Measurements from ENCODE around the gene EFCAB10.

EFCAB10 gene

GRCh38 chr7:105567821-105568220, 13.5 kb downstream of the EFCAB10 start:
- TF ChIP-seq CTCF (IDR thresholded peaks at IDR 0.05; ENCODE audit: borderline replicate concordance, insufficient read depth, low read depth, low read length): no peak
- no peak overlapping the region for H3K4me3 ChIP-seq (ENCODE audit: low read depth, low read length)

DNA sequence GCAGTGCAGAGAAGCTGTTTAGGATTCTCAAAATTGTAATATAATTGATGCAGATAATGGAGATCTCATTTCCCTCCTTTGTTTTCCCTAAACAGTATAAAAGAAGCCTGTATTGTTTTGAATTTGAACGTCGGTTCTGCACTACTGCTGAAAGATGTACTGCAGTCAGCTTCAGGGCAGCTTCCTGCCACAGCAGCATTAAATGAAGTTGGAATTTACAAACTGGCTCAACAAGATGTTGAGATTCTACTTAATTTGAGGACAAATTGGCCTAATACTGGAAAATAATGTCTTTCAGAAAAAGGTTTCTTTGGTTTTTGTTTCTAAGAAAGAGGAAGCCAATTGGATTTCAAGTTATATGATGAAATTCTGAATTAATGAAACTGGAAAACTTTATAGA, 14.3 kb downstream of the EFCAB10 start:
- H3K4me3 ChIP-seq (ENCODE audit: low read depth, low read length): no peak overlapping the region
- TF ChIP-seq CTCF (IDR thresholded peaks at IDR 0.05; ENCODE audit: borderline replicate concordance, insufficient read depth, low read depth, low read length): no peak

DNA sequence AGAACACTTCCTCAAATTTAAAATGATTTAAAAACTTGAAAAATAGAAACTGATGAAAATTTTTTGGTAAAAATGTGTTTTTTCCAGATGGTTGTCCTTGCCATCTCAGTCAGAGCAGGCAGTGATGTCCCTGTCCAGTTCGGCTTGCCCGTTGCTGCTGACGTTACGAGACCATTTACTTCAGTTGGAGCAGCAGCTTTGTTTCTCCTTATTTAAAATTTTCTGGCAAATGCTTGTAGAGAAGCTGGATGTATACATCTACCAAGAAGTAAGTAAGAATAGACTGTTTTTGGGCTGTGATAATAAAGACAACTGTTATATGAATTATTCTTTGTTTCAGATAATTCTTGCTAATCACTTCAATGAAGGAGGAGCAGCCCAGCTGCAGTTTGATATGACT, 16.1 kb downstream of the EFCAB10 start:
- TF ChIP-seq CTCF (IDR thresholded peaks at IDR 0.05; ENCODE audit: borderline replicate concordance, insufficient read depth, low read depth, low read length): no peak
- H3K4me3 ChIP-seq (ENCODE audit: low read depth, low read length): no peak overlapping the region

- no peak for TF ChIP-seq CTCF (IDR thresholded peaks at IDR 0.05; ENCODE audit: borderline replicate concordance, insufficient read depth, low read depth, low read length)
- H3K4me3 ChIP-seq (ENCODE audit: low read depth, low read length): no peak overlapping the region
Measured at GRCh38 chr7:105559926-105560325, 21.4 kb downstream of the EFCAB10 start.

- no peak overlapping the region for H3K4me3 ChIP-seq (ENCODE audit: low read depth, low read length)
- TF ChIP-seq CTCF (IDR thresholded peaks at IDR 0.05; ENCODE audit: borderline replicate concordance, insufficient read depth, low read depth, low read length): no peak
Measured at GRCh38 chr7:105538339-105538738, 43.0 kb downstream of the EFCAB10 start.

DNA sequence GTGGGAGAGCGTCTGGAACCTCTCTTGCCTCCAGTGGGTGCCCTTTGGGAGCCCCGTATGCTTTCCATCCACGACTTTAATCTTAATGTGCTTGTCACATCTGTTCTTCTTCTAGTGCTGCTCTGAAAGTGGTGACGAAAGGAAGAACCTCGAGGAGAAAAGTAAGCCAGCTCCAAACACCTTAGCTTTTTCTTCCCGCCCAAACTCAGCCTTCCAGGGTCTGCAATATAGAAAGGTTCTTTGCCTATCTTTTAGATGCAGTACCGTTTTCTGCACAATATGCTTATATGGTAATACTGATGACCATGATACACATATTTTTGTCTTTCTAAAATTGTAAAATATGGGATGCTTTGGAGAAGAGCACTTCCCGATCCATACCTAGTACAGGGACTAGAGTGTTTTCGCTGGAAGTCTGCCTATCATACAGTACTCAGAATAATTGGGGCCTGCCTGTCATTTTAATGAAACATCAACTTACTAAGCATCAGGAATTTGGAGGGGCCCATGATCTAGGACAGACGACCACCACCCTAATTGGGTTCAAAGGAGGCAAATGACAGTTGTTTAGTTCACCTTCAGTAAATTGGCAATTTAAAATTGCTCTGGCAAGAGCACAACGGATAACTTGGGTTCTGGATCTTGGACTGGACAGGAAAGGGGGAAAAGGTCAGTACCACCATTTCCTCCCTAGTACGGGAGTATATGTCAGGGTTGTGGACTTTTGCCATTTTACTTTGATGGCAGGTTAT, 48.4 kb downstream of the EFCAB10 start:
- peak overlapping the region; percentile 76 for H3K4me3 ChIP-seq (ENCODE audit: low read depth, low read length)
- no peak for TF ChIP-seq CTCF (IDR thresholded peaks at IDR 0.05; ENCODE audit: borderline replicate concordance, insufficient read depth, low read depth, low read length)

Data from GM12875 (cell line).